ENCODE results near the gene NECTIN2. TPM values are rescaled to one million over a fixed set of nuclear protein-coding genes. Genes with fewer than 3 reads are reported as not detected.
"Not testable (repeated sequence)": the region's sequence is repeated elsewhere in the genome, so short reads cannot be mapped to it uniquely, and the experiment has no call there.

The NECTIN2 gene
- total RNA-seq, 1 donor from 2014 or later = 264 TPM

- H3K4me3 ChIP-seq (ENCODE audit: low read depth, low read length) = no peak overlapping the region
These were observed 10.5 kb downstream of the NECTIN2 start for GRCh38 chr19:44856421-44857083.

DNA sequence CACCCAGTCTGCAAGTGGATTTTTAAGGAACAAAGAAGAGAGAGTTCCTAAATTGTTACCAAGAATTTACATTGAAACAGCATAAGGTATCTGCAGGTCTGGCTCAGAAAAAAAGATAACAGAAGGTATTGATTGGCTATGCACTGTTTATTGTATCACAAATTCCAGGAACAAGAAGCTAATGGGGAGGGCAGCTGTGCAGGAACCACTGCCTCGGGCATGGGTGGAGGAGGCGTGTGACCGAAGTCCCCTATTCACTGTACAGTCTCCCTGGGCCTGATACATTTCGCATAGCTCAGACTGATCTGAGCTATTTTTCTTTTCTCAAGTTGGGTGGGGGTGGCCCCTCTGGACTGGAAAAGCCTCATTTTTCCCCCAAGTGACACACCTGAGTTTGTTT, 11.7 kb downstream of the NECTIN2 start:
- H3K4me3 ChIP-seq (ENCODE audit: low read depth, low read length) = no peak overlapping the region
- TF ChIP-seq CTCF (conservative IDR thresholded peaks at IDR 0.05; ENCODE audit: low read depth, low read length) = no peak
- no peak for DNase-seq (ENCODE audit: low read depth)

More at GRCh38 chr19:44856421-44857083, 10.5 kb downstream of the NECTIN2 start:
- no peak for TF ChIP-seq CTCF (conservative IDR thresholded peaks at IDR 0.05; ENCODE audit: low read depth, low read length)
- DNase-seq (ENCODE audit: low read depth) = no peak

DNA sequence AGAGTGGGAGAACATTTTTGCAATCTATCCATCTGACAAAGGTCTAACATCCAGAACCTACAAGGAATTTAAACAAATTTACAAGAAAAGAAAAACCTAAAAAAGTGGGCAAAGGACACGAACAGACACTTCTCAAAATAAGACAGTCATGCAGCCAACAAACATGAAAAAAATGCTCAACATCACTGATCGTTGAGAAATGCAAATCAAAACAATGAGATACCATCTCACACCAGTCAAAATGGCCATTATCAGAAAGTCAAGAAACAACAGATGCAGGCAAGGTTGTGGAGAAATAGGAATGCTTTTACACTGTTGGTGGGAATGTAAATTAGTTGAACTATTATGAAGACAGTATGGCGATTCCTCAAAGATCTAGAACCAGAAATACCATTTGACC, 15.5 kb downstream of the NECTIN2 start:
- not testable (repeated sequence) for H3K4me3 ChIP-seq (ENCODE audit: low read depth, low read length); DNase-seq (ENCODE audit: low read depth)

DNA sequence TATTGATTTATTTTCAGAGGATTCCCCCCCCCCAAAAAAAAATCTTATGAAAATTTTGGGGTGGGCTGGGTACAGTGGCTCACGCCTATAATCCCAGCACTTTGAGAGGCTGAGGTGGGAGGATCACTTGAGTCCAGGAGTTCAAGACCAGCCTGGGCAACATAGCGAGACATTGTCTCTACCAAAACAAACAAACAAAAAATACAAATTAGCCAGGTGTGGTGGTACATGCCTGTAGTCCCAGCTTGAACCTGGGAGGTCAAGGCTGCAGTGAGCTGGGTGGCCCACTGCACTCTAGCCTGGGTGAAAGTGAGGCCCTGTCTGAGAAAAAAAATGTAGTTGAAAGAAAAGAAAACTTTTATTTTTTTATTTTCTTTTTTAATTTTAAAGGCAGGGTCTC, 17.9 kb downstream of the NECTIN2 start:
- DNase-seq (ENCODE audit: low read depth) = no peak
- no peak for TF ChIP-seq CTCF (conservative IDR thresholded peaks at IDR 0.05; ENCODE audit: low read depth, low read length)
- H3K4me3 ChIP-seq (ENCODE audit: low read depth, low read length) = no peak overlapping the region

DNA sequence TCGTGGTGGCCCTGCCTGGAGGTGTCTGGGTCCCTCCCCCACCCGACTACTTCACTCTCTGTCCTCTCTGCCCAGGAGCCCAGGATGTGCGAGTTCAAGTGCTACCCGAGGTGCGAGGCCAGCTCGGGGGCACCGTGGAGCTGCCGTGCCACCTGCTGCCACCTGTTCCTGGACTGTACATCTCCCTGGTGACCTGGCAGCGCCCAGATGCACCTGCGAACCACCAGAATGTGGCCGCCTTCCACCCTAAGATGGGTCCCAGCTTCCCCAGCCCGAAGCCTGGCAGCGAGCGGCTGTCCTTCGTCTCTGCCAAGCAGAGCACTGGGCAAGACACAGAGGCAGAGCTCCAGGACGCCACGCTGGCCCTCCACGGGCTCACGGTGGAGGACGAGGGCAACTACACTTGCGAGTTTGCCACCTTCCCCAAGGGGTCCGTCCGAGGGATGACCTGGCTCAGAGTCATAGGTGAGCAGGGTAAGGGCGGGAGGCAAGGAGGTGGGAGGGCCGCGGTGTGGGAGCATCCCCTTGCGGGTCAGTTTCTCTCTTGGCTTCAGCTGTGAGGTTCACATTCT, 19.2 kb downstream of the NECTIN2 start:
- H3K4me3 ChIP-seq (ENCODE audit: low read depth, low read length) = no peak overlapping the region
- no peak for TF ChIP-seq CTCF (conservative IDR thresholded peaks at IDR 0.05; ENCODE audit: low read depth, low read length)
- no peak for DNase-seq (ENCODE audit: low read depth)

- DNase-seq (ENCODE audit: low read depth) = no peak
- no peak overlapping the region for H3K4me3 ChIP-seq (ENCODE audit: low read depth, low read length)
- TF ChIP-seq CTCF (conservative IDR thresholded peaks at IDR 0.05; ENCODE audit: low read depth, low read length) = no peak
These were observed 20.6 kb downstream of the NECTIN2 start for GRCh38 chr19:44866664-44867063.

DNA sequence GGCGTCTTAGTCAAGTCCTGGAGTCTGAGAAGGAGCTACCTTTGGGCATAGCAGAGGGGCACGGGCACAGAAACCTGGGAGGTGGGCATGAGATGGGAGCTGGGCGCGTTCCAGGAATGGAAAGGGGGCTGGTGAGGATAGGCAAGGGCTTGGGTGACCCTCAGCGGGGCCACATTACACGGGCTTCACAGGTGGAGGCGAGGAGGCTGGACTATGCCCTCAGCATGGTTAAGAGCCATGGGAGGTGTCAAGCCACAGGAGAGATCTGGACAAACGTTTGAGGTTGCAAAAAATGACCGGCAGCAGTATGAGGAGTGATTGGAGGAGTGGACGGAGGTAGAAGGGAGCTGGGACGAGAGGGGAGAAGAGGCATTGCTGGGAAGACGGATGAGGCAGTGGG, 21.5 kb downstream of the NECTIN2 start:
- no peak for DNase-seq (ENCODE audit: low read depth)
- H3K4me3 ChIP-seq (ENCODE audit: low read depth, low read length) = no peak overlapping the region
- TF ChIP-seq CTCF (conservative IDR thresholded peaks at IDR 0.05; ENCODE audit: low read depth, low read length) = no peak

Data from epithelial cell of proximal tubule (primary cell).